Smooth muscle cell (in vitro differentiated cells): ENCODE measurements around the gene MOB1B. TPM values are rescaled to one million over a fixed set of nuclear protein-coding genes. Genes with fewer than 3 reads are reported as not detected.

Experiments
- DNase-seq: peaks from one replicate; lab custom pipeline; 2025; ENCODE audit not compliant: unreplicated experiment; lab: John Stamatoyannopoulos, UW
- H2AFZ ChIP-seq: fragments of 200-600 bp; sonication (generic); 2 replicates; pipeline ENCODE4 v1.6.0; 2016; ENCODE audit warnings: antibody characterized with exemption, low read depth, mild to moderate bottlenecking
- H3F3A ChIP-seq: fragments of 200-600 bp; sonication (generic); 2 replicates; pipeline ENCODE4 v1.6.0; 2017; ENCODE audit warnings: antibody characterized with exemption, low read depth
- H3K27ac ChIP-seq: fragments of 200-600 bp; sonication (generic); 2 replicates; pipeline ENCODE4 v1.5.1; 2016; ENCODE audit warnings: low read depth, mild to moderate bottlenecking
- H3K27me3 ChIP-seq: fragments of 200-600 bp; sonication (generic); 2 replicates; pipeline ENCODE4 v1.6.1; 2016; ENCODE audit warnings: low read depth, mild to moderate bottlenecking
- H3K36me3 ChIP-seq: fragments of 200-600 bp; sonication (generic); 2 replicates; pipeline ENCODE4 v1.5.1; 2016; ENCODE audit warnings: low read depth
- H3K4me1 ChIP-seq: fragments of 200-600 bp; sonication (generic); 2 replicates; pipeline ENCODE4 v1.5.1; 2016; ENCODE audit warnings: low read depth
- H3K4me2 ChIP-seq: fragments of 200-600 bp; sonication (generic); 2 replicates; pipeline ENCODE4 v1.6.0; 2016; ENCODE audit warnings: mild to moderate bottlenecking
- H3K4me3 ChIP-seq: fragments of 200-600 bp; sonication (generic); 2 replicates; pipeline ENCODE4 v1.5.1; 2016; ENCODE audit warnings: mild to moderate bottlenecking
- H3K79me2 ChIP-seq: fragments of 200-600 bp; sonication (generic); 2 replicates; pipeline ENCODE4 v1.6.0; 2016; ENCODE audit warnings: low read depth, mild to moderate bottlenecking
- H3K9ac ChIP-seq: fragments of 200-600 bp; sonication (generic); 2 replicates; pipeline ENCODE4 v1.6.0; 2016; ENCODE audit warnings: low read depth
- H3K9me3 ChIP-seq: fragments of 200-600 bp; sonication (generic); replicated peaks from 2 replicates; pipeline ENCODE4 v1.5.1; 2016; ENCODE audit warnings: low read depth
- H4K20me1 ChIP-seq: fragments of 200-600 bp; sonication (generic); 2 replicates; pipeline ENCODE4 v1.6.0; 2016; ENCODE audit warnings: low read depth
- WGBS: methylation state at CpG from one replicate; pipeline ENCODE4 v1.1.7; 2016; ENCODE audit warnings: low lambda C conversion rate; 5-methylcytosine and 5-hydroxymethylcytosine counted together
- polyA plus RNA-seq: library from polyadenylated mRNA; unstranded; fragments of >200 nt; fragmentation: Nextera tagmentation; extraction: Ambion mirVana; gene quantifications from 2 replicates; pipeline ENCODE4 v1.2.1, GENCODE V29; 2016
- total RNA-seq: library from RNA; depleted of rRNA; stranded (reverse); fragments of >200 nt; gene quantifications from 2 replicates; pipeline ENCODE4 v1.2.3, GENCODE V29; 2014
- TF ChIP-seq, protein P1 (sequence below): fragments of 200-600 bp; sonication (generic); IDR thresholded peaks from 2 replicates; pipeline ENCODE4 v1.5.1; 2017; ENCODE audit warnings: borderline replicate concordance, mild to moderate bottlenecking, antibody characterized with exemption; ENCODE audit not compliant: insufficient read depth, poor library complexity, severe bottlenecking

Gene MOB1B
- total RNA-seq (18.3 and 23.7 TPM in 2 replicates), polyA plus RNA-seq (3.4 and 4.4 TPM in 2 replicates)

GRCh38 chr4:70901984-70902576, at the start of gene MOB1B:
Gene MOB1B, plus strand, starts transcription at chr4:70902369. Its CDS starts 168 bp downstream, at chr4:70902537.
- Histone ChIP-seq H3K36me3 (no peaks in the 10 kb centered on the region), H3K4me1 (peaks cover 7% of the 10 kb centered on the region), H4K20me1 (peaks cover 33% of the 10 kb centered on the region), H3K27ac (peak within 1 kb of the TSS; percentile 70), H3K4me2 (peak within 1 kb of the TSS; percentile 97), H3F3A (no peaks in the 10 kb centered on the region), H3K79me2 (peaks cover 45% of the 10 kb centered on the region), H3K9ac (peak within 1 kb of the TSS; percentile 89), H3K4me3 (peak within 1 kb of the TSS; percentile 81), H2AFZ (peak within 1 kb of the TSS; percentile 100), H3K27me3 (no peaks in the 10 kb centered on the region), H3K9me3 (no peaks in the 10 kb centered on the region)
- WGBS, result 0% methylated on average over 18 of the region's 47 CpGs
- peak; percentile 70 for DNase-seq
- TF ChIP-seq, protein P1, sequence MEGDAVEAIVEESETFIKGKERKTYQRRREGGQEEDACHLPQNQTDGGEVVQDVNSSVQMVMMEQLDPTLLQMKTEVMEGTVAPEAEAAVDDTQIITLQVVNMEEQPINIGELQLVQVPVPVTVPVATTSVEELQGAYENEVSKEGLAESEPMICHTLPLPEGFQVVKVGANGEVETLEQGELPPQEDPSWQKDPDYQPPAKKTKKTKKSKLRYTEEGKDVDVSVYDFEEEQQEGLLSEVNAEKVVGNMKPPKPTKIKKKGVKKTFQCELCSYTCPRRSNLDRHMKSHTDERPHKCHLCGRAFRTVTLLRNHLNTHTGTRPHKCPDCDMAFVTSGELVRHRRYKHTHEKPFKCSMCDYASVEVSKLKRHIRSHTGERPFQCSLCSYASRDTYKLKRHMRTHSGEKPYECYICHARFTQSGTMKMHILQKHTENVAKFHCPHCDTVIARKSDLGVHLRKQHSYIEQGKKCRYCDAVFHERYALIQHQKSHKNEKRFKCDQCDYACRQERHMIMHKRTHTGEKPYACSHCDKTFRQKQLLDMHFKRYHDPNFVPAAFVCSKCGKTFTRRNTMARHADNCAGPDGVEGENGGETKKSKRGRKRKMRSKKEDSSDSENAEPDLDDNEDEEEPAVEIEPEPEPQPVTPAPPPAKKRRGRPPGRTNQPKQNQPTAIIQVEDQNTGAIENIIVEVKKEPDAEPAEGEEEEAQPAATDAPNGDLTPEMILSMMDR, result peak; percentile 7

- Histone ChIP-seq H3K36me3 (no peaks in the 10 kb centered on the region), H3K4me2 (no peak overlapping the region), H3F3A (no peaks in the 10 kb centered on the region), H2AFZ (no peak overlapping the region), H3K4me3 (no peak overlapping the region), H3K27ac (no peak overlapping the region), H3K9me3 (no peaks in the 10 kb centered on the region), H3K27me3 (no peaks in the 10 kb centered on the region), H4K20me1 (no peaks in the 10 kb centered on the region), H3K79me2 (no peaks in the 10 kb centered on the region), H3K4me1 (no peaks in the 10 kb centered on the region), H3K9ac (no peak overlapping the region)
- TF ChIP-seq, protein P1, result no peak
- no peak for DNase-seq
- 66% methylated on average over 2 of the region's 2 CpGs for WGBS
Observed at GRCh38 chr4:70855464-70855863, 46.7 kb upstream of the MOB1B start.

DNA sequence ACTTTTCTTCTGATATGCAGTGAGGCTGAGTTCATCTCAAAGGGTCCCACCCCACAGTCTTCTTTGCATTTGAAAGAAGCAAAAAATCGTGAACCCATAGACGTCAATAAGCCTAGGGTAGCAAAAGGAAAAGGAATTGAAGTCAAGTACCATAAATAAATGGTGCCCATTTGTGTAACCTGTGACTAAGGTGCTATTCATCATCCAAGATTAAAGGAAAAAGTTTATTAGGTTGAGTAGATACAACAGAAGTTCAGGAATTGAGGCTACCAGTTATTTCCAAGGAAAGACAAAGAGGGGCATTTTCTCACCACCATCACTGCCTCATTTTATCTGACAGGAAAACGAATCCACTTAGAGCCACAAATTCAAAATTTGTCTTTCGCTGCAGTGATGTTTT, 43.7 kb upstream of the MOB1B start:
- TF ChIP-seq, protein P1, result no peak
- H4K20me1 ChIP-seq, result no peaks in the 10 kb centered on the region

GRCh38 chr4:70859066-70859465, 43.1 kb upstream of the MOB1B start:
- no peaks in the 10 kb centered on the region for H3K27me3 ChIP-seq
- H3K4me1 ChIP-seq, result no peaks in the 10 kb centered on the region
- no peaks in the 10 kb centered on the region for H3K79me2 ChIP-seq
- no peak overlapping the region for H2AFZ ChIP-seq
- WGBS, result 89% methylated on average over 1 of the region's 1 CpG
- H3K4me3 ChIP-seq, result no peak overlapping the region
- H3K9ac ChIP-seq, result no peak overlapping the region
- no peaks in the 10 kb centered on the region for H4K20me1 ChIP-seq
- no peaks in the 10 kb centered on the region for H3K9me3 ChIP-seq
- no peak overlapping the region for H3K4me2 ChIP-seq
- TF ChIP-seq, protein P1, result no peak
- DNase-seq, result no peak
- H3K27ac ChIP-seq, result no peak overlapping the region
- H3F3A ChIP-seq, result no peaks in the 10 kb centered on the region
- H3K36me3 ChIP-seq, result no peaks in the 10 kb centered on the region

More for the DNA sequence above, 43.7 kb upstream of the MOB1B start:
- no peak overlapping the region for H2AFZ ChIP-seq
- no peaks in the 10 kb centered on the region for H3K9me3 ChIP-seq
- DNase-seq, result no peak
- H3K27ac ChIP-seq, result no peak overlapping the region
- no peak overlapping the region for H3K4me2 ChIP-seq
- WGBS, result 79% methylated on average over 4 of the region's 4 CpGs
- H3K4me1 ChIP-seq, result no peaks in the 10 kb centered on the region
- no peak overlapping the region for H3K4me3 ChIP-seq
- no peak overlapping the region for H3K9ac ChIP-seq
- no peaks in the 10 kb centered on the region for H3K36me3 ChIP-seq
- H3K79me2 ChIP-seq, result no peaks in the 10 kb centered on the region
- no peaks in the 10 kb centered on the region for H3F3A ChIP-seq
- H3K27me3 ChIP-seq, result no peaks in the 10 kb centered on the region
